Nephron progenitor cell (in vitro differentiated cells): Measurements from ENCODE around the gene PID1.

Experiments used
- DNase-seq: peaks from one replicate; pipeline ENCODE4 v3.0.0; 2021
- H3K27ac Mint-ChIP-seq: 2 replicates; pipeline ENCODE4 v1.8.0; 2021; ENCODE audit warnings: mild to moderate bottlenecking, moderate library complexity, mixed read lengths
- H3K27me3 Mint-ChIP-seq: 2 replicates; pipeline ENCODE4 v1.8.0; 2021; ENCODE audit warnings: mild to moderate bottlenecking, low read depth, mixed read lengths; ENCODE audit not compliant: poor library complexity
- H3K36me3 Mint-ChIP-seq: 2 replicates; pipeline ENCODE4 v1.8.0; 2021; ENCODE audit warnings: low read depth, mixed read lengths
- H3K4me1 Mint-ChIP-seq: 2 replicates; pipeline ENCODE4 v1.8.0; 2021; ENCODE audit warnings: mixed read lengths
- H3K4me3 Mint-ChIP-seq: 2 replicates; pipeline ENCODE4 v1.8.0; 2021; ENCODE audit warnings: mild to moderate bottlenecking, moderate library complexity, mixed read lengths
- H3K9me3 Mint-ChIP-seq: 2 replicates; pipeline ENCODE4 v1.8.0; 2021; ENCODE audit warnings: mild to moderate bottlenecking, moderate library complexity, mixed read lengths
- TF ChIP-seq, protein P1 (sequence below): fragments of 200-600 bp; sonication (generic); IDR thresholded peaks from 2 replicates; pipeline ENCODE4 v1.5.0; 2021; ENCODE audit warnings: antibody characterized with exemption

Gene PID1

GRCh38 chr2:229179628-229180027, 91.5 kb downstream of the PID1 start:
- H3K27ac Mint-ChIP-seq = no peak overlapping the region
- H3K4me1 Mint-ChIP-seq = no peaks in the 10 kb centered on the region
- TF ChIP-seq, protein P1, sequence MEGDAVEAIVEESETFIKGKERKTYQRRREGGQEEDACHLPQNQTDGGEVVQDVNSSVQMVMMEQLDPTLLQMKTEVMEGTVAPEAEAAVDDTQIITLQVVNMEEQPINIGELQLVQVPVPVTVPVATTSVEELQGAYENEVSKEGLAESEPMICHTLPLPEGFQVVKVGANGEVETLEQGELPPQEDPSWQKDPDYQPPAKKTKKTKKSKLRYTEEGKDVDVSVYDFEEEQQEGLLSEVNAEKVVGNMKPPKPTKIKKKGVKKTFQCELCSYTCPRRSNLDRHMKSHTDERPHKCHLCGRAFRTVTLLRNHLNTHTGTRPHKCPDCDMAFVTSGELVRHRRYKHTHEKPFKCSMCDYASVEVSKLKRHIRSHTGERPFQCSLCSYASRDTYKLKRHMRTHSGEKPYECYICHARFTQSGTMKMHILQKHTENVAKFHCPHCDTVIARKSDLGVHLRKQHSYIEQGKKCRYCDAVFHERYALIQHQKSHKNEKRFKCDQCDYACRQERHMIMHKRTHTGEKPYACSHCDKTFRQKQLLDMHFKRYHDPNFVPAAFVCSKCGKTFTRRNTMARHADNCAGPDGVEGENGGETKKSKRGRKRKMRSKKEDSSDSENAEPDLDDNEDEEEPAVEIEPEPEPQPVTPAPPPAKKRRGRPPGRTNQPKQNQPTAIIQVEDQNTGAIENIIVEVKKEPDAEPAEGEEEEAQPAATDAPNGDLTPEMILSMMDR = no peak
- no peak for DNase-seq
- H3K36me3 Mint-ChIP-seq = no peaks in the 10 kb centered on the region
- no peaks in the 10 kb centered on the region for H3K9me3 Mint-ChIP-seq
- peaks cover 9% of the 10 kb centered on the region for H3K27me3 Mint-ChIP-seq
- no peak overlapping the region for H3K4me3 Mint-ChIP-seq

DNA sequence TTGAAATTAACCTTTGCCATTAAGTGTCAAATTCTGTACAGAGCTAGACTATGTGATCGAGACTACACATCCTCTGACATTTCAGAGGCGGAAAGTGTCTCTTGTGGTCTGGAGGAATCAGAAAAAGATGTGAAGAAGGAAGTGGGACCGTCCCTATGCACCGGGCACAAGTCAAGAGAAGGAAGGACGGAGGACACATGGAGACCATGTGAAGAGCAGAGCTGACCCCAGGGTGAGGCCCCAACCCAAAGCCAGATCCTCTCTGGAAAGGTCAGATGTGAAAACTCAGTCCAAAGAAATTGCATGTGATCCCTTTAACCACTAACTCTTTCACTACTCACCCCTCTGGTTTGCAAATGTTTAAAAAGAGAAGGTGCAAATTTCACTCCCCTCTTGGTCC, 92.4 kb downstream of the PID1 start:
- no peak overlapping the region for H3K27ac Mint-ChIP-seq
- DNase-seq = no peak
- no peaks in the 10 kb centered on the region for H3K36me3 Mint-ChIP-seq
- TF ChIP-seq, protein P1 = no peak
- H3K27me3 Mint-ChIP-seq = peaks cover 9% of the 10 kb centered on the region
- H3K9me3 Mint-ChIP-seq = no peaks in the 10 kb centered on the region
- no peak overlapping the region for H3K4me3 Mint-ChIP-seq
- H3K4me1 Mint-ChIP-seq = no peaks in the 10 kb centered on the region

- no peaks in the 10 kb centered on the region for H3K4me1 Mint-ChIP-seq
- peaks cover 9% of the 10 kb centered on the region for H3K27me3 Mint-ChIP-seq
- TF ChIP-seq, protein P1 = no peak
- H3K27ac Mint-ChIP-seq = no peak overlapping the region
- no peaks in the 10 kb centered on the region for H3K36me3 Mint-ChIP-seq
- no peaks in the 10 kb centered on the region for H3K9me3 Mint-ChIP-seq
- no peak for DNase-seq
- H3K4me3 Mint-ChIP-seq = no peak overlapping the region
These were observed 93.0 kb downstream of the PID1 start for GRCh38 chr2:229178117-229178516.

DNA sequence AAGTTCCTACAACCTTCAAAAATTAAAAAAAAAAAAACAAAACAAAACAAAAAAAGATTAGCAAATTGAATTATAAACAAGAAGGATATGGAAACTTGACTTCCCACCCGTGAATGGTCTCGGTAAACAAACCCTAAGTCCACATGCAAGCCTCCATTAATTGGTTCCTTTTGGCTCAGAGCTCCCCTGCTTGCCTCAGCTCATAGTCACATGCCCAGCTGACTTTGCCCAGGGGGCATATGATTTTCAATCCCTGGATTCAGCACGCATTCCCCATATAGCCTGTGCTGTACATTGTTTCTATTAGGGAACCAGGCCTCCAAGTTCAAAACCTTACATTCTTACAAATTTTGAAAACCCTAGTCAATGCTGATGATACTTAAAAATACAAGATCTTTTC, 95.0 kb downstream of the PID1 start:
- peaks cover 11% of the 10 kb centered on the region for H3K27me3 Mint-ChIP-seq
- H3K4me1 Mint-ChIP-seq = no peaks in the 10 kb centered on the region
- H3K36me3 Mint-ChIP-seq = no peaks in the 10 kb centered on the region
- TF ChIP-seq, protein P1 = no peak
- no peak overlapping the region for H3K27ac Mint-ChIP-seq
- no peaks in the 10 kb centered on the region for H3K9me3 Mint-ChIP-seq
- DNase-seq = no peak
- no peak overlapping the region for H3K4me3 Mint-ChIP-seq

DNA sequence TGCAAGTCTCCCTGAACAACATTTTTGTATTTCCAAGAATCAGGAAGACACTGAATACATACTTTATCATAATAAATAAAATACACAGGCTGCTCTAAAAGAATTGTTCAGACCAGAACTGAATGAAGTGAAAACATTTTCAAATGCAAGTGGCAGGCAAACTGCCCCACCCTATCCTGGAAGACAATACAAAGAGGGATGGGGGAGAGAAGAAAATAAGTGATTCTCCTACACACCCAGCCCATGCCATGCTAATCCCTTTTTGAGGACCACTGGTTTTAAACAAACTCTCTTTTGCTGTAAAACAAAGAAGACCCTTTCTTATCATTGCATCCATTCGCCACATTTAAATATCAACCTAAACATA, 95.6 kb downstream of the PID1 start:
- no peak overlapping the region for H3K27ac Mint-ChIP-seq
- H3K36me3 Mint-ChIP-seq = no peaks in the 10 kb centered on the region
- no peaks in the 10 kb centered on the region for H3K9me3 Mint-ChIP-seq
- no peaks in the 10 kb centered on the region for H3K4me1 Mint-ChIP-seq
- no peak for DNase-seq
- peaks cover 6% of the 10 kb centered on the region for H3K27me3 Mint-ChIP-seq
- TF ChIP-seq, protein P1 = no peak
- no peak overlapping the region for H3K4me3 Mint-ChIP-seq

DNA sequence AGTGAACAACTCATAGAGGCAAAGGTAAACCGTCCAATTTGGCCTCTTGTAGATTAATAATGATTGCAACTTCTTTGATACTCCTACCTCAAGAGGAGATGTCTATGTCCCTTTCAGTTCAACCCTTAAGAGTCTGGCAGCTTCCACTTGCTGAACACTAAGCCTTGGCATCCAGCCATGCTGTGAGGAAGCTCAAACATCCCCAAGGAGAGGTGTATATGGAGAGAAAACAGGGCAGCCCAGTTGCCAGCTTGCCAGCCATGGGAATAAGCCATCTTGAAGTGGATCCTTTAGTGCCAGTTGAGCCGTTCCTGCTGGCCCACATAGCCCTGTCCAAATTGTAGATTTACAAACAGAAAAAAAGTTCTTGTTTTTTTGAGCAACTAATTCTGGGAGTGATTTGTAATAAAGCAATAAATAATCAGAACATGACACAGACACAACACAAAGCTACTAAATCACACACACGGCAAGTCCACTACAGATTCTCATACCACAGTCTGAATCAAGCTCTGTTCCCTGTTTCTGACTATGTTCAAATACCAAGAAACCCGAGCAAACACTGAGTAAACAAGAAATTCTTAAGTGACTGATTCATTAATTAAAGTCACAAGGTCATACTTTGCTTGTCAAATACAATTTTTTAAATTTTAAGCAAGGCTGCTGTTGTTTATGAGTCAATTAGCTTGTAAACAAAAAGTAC, 96.1 kb downstream of the PID1 start:
- H3K4me3 Mint-ChIP-seq = no peak overlapping the region
- no peak for DNase-seq
- peaks cover 6% of the 10 kb centered on the region for H3K27me3 Mint-ChIP-seq
- no peaks in the 10 kb centered on the region for H3K36me3 Mint-ChIP-seq
- H3K27ac Mint-ChIP-seq = no peak overlapping the region
- no peaks in the 10 kb centered on the region for H3K9me3 Mint-ChIP-seq
- TF ChIP-seq, protein P1 = no peak
- no peaks in the 10 kb centered on the region for H3K4me1 Mint-ChIP-seq
